Measurements from ENCODE around the gene KHDC1.
"Not testable (repeated sequence)": the region's sequence is repeated elsewhere in the genome, so short reads cannot be mapped to it uniquely, and the experiment has no call there.

The KHDC1 gene

GRCh38 chr6:73240730-73241129 lies 22.3 kb downstream of the KHDC1 start:
- no peaks in the 10 kb centered on the region for H3K27me3 ChIP-seq (ENCODE audit: insufficient read depth, low read depth, severe bottlenecking)
- DNase-seq = no peak
- H3K36me3 ChIP-seq = no peaks in the 10 kb centered on the region
- H3K9me3 ChIP-seq (ENCODE audit: severe bottlenecking) = no peaks in the 10 kb centered on the region
- no peak overlapping the region for H3K27ac ChIP-seq
- TF ChIP-seq, protein P1, sequence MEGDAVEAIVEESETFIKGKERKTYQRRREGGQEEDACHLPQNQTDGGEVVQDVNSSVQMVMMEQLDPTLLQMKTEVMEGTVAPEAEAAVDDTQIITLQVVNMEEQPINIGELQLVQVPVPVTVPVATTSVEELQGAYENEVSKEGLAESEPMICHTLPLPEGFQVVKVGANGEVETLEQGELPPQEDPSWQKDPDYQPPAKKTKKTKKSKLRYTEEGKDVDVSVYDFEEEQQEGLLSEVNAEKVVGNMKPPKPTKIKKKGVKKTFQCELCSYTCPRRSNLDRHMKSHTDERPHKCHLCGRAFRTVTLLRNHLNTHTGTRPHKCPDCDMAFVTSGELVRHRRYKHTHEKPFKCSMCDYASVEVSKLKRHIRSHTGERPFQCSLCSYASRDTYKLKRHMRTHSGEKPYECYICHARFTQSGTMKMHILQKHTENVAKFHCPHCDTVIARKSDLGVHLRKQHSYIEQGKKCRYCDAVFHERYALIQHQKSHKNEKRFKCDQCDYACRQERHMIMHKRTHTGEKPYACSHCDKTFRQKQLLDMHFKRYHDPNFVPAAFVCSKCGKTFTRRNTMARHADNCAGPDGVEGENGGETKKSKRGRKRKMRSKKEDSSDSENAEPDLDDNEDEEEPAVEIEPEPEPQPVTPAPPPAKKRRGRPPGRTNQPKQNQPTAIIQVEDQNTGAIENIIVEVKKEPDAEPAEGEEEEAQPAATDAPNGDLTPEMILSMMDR (IDR thresholded peaks at IDR 0.05; ENCODE audit: low read depth, low read length) = no peak
- H3K4me3 ChIP-seq (ENCODE audit: low read depth, low read length) = no peak overlapping the region

GRCh38 chr6:73236144-73236750 lies 26.7 kb downstream of the KHDC1 start:
- H3K36me3 ChIP-seq = no peaks in the 10 kb centered on the region
- H3K27me3 ChIP-seq (ENCODE audit: insufficient read depth, low read depth, severe bottlenecking) = no peaks in the 10 kb centered on the region
- TF ChIP-seq, protein P1 (IDR thresholded peaks at IDR 0.05; ENCODE audit: low read depth, low read length) = no peak
- no peak overlapping the region for H3K4me3 ChIP-seq (ENCODE audit: low read depth, low read length)
- no peaks in the 10 kb centered on the region for H3K9me3 ChIP-seq (ENCODE audit: severe bottlenecking)
- DNase-seq = no peak
- no peak overlapping the region for H3K27ac ChIP-seq

- TF ChIP-seq, protein P1 (IDR thresholded peaks at IDR 0.05; ENCODE audit: low read depth, low read length) = no peak
- Histone ChIP-seq H3K9me3 (ENCODE audit: severe bottlenecking) (no peaks in the 10 kb centered on the region), H3K27me3 (ENCODE audit: insufficient read depth, low read depth, severe bottlenecking) (no peaks in the 10 kb centered on the region), H3K27ac (no peak overlapping the region), H3K36me3 (no peaks in the 10 kb centered on the region), H3K4me3 (ENCODE audit: low read depth, low read length) (no peak overlapping the region)
- no peak for DNase-seq
Measured at GRCh38 chr6:73234733-73235132, 28.3 kb downstream of the KHDC1 start.

DNA sequence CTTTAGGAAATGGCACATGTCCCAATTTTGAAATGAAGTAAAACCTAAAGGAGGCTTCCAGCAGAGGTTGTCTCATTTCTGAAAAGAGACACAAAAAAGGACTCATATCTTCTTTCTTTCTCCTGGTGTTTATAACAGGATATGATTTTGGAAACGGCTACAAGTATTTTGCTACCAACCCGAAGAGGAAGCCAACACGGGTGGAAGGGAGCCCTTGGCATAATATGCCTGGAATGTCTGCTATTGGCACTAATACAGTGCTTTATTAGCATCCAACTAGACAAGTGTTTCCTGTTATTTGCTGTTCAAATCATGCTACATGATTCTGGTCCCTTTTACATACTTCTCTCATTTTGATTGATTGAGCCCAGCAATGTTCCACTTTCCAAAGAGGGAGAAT lies 29.0 kb downstream of the KHDC1 start:
- H3K4me3 ChIP-seq (ENCODE audit: low read depth, low read length); H3K9me3 ChIP-seq (ENCODE audit: severe bottlenecking); DNase-seq; H3K36me3 ChIP-seq; H3K27me3 ChIP-seq (ENCODE audit: insufficient read depth, low read depth, severe bottlenecking); H3K27ac ChIP-seq: not testable (repeated sequence)

- no peak for DNase-seq
- no peaks in the 10 kb centered on the region for H3K36me3 ChIP-seq
- TF ChIP-seq, protein P1 (IDR thresholded peaks at IDR 0.05; ENCODE audit: low read depth, low read length) = no peak
- no peaks in the 10 kb centered on the region for H3K9me3 ChIP-seq (ENCODE audit: severe bottlenecking)
- H3K27ac ChIP-seq = no peak overlapping the region
- H3K4me3 ChIP-seq (ENCODE audit: low read depth, low read length) = no peak overlapping the region
- no peaks in the 10 kb centered on the region for H3K27me3 ChIP-seq (ENCODE audit: insufficient read depth, low read depth, severe bottlenecking)
Measured at GRCh38 chr6:73233048-73233447, 29.9 kb downstream of the KHDC1 start.

DNA sequence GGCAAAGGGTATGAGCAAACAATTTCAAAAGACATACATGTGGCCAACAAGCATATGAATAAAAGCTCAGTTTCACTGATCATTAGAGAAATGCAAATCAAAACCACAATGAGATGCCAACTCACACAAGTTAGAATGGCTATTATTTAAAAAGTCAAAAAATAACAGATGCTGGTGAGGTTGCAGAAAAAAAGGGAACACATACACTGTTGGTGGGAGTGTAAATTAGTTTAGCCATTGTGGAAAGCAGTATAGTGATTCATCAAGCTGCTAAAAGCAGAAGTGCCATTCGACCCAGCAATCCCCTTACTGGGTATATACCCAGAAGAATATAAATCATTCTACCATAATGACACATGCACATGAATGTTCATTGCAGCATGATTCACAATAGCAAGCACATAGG lies 31.0 kb downstream of the KHDC1 start:
- Histone ChIP-seq H3K27me3 (ENCODE audit: insufficient read depth, low read depth, severe bottlenecking) (no peaks in the 10 kb centered on the region), H3K9me3 (ENCODE audit: severe bottlenecking) (no peaks in the 10 kb centered on the region), H3K36me3 (no peaks in the 10 kb centered on the region), H3K4me3 (ENCODE audit: low read depth, low read length) (no peak overlapping the region), H3K27ac (no peak overlapping the region)
- TF ChIP-seq, protein P1 (IDR thresholded peaks at IDR 0.05; ENCODE audit: low read depth, low read length) = no peak
- no peak for DNase-seq

Data from WERI-Rb-1 (cell line).